H9 (cell line): Measurements from ENCODE around the gene UBE2E1. TPM values are rescaled to one million over a fixed set of nuclear protein-coding genes. Genes with fewer than 3 reads are reported as not detected.

ENCODE experiments used
- DNase-seq: peaks from one replicate; pipeline ENCODE4 v3.0.0-alpha.2; 2017
- H2AFZ ChIP-seq: one replicate; pipeline ENCODE4 v1.6.1; 2013; ENCODE audit warnings: mild to moderate bottlenecking, low read length, control low read depth, moderate library complexity
- H2AK5ac ChIP-seq: 2 replicates; pipeline ENCODE4 v1.6.1; 2013; ENCODE audit warnings: low read length, control low read depth, mixed read lengths; ENCODE audit not compliant: insufficient read length
- H2BK120ac ChIP-seq: one replicate; pipeline ENCODE4 v1.6.1; 2013; ENCODE audit warnings: low read depth, mild to moderate bottlenecking, low read length, control low read depth, inconsistent platforms; ENCODE audit not compliant: poor library complexity, severe bottlenecking
- H2BK12ac ChIP-seq: 2 replicates; pipeline ENCODE4 v1.6.1; 2013; ENCODE audit warnings: low read length, control low read depth, mixed read lengths, low read depth; ENCODE audit not compliant: insufficient read length
- H2BK15ac ChIP-seq: 2 replicates; pipeline ENCODE4 v1.6.1; 2013; ENCODE audit warnings: low read depth, low read length, control low read depth
- H2BK20ac ChIP-seq: one replicate; pipeline ENCODE4 v1.6.1; 2013; ENCODE audit warnings: low read depth, mild to moderate bottlenecking, low read length, control low read depth, inconsistent platforms; ENCODE audit not compliant: poor library complexity, severe bottlenecking
- H2BK5ac ChIP-seq: 2 replicates; pipeline ENCODE4 v1.6.1; 2013; ENCODE audit warnings: low read length, control low read depth, mixed read lengths; ENCODE audit not compliant: insufficient read length
- H3K14ac ChIP-seq: 2 replicates; pipeline ENCODE4 v1.6.1; 2013; ENCODE audit warnings: low read length, control low read depth; ENCODE audit not compliant: insufficient read depth
- H3K18ac ChIP-seq: 2 replicates; pipeline ENCODE4 v1.6.1; 2013; ENCODE audit warnings: low read depth, mild to moderate bottlenecking, mixed read lengths, low read length, control low read depth; ENCODE audit not compliant: insufficient read length
- H3K23ac ChIP-seq: 2 replicates; pipeline ENCODE4 v1.6.1; 2013; ENCODE audit warnings: low read length, control low read depth, mixed read lengths, low read depth; ENCODE audit not compliant: insufficient read length
- H3K23me2 ChIP-seq: 2 replicates; pipeline ENCODE4 v1.6.1; 2013; ENCODE audit warnings: low read depth, mild to moderate bottlenecking, mixed read lengths, low read length, control low read depth; ENCODE audit not compliant: insufficient read length, poor library complexity, severe bottlenecking
- H3K27ac ChIP-seq: 2 replicates; pipeline ENCODE4 v1.5.1; 2013; ENCODE audit warnings: low read length, control low read depth, mixed read lengths, low read depth; ENCODE audit not compliant: insufficient read length
- H3K27me3 ChIP-seq: 2 replicates; pipeline ENCODE4 v1.6.1; 2013; ENCODE audit warnings: low read length, control low read depth, inconsistent platforms; ENCODE audit not compliant: insufficient read depth
- H3K4ac ChIP-seq: 2 replicates; pipeline ENCODE4 v1.6.1; 2013; ENCODE audit warnings: low read depth, mild to moderate bottlenecking, control low read depth, inconsistent platforms, low read length, moderate library complexity
- H3K4me1 ChIP-seq: 2 replicates; pipeline ENCODE4 v1.6.1; 2013; ENCODE audit warnings: low read length, control low read depth, inconsistent platforms; ENCODE audit not compliant: insufficient read depth
- H3K4me2 ChIP-seq: 2 replicates; pipeline ENCODE4 v1.6.1; 2013; ENCODE audit warnings: low read length, control low read depth, mixed read lengths; ENCODE audit not compliant: insufficient read length, insufficient read depth
- H3K56ac ChIP-seq: 2 replicates; pipeline ENCODE4 v1.6.1; 2013; ENCODE audit warnings: low read depth, mild to moderate bottlenecking, mixed read lengths, low read length, control low read depth; ENCODE audit not compliant: insufficient read length
- H3K79me1 ChIP-seq: 2 replicates; pipeline ENCODE4 v1.6.1; 2013; ENCODE audit warnings: low read depth, mild to moderate bottlenecking, moderate library complexity, low read length, control low read depth, inconsistent platforms; ENCODE audit not compliant: insufficient read depth, poor library complexity, severe bottlenecking
- H3K79me2 ChIP-seq: 2 replicates; pipeline ENCODE4 v1.6.1; 2013; ENCODE audit warnings: low read length, control low read depth, inconsistent platforms; ENCODE audit not compliant: insufficient read depth
- H3K9ac ChIP-seq: 2 replicates; pipeline ENCODE4 v1.6.1; 2013; ENCODE audit warnings: low read length, control low read depth, mixed read lengths; ENCODE audit not compliant: insufficient read length; ENCODE audit errors: extremely low read depth
- H3K9me3 ChIP-seq: one replicate; pipeline ENCODE4 v1.6.1; 2013; ENCODE audit warnings: low read depth, low read length, inconsistent platforms; ENCODE audit not compliant: control insufficient read depth
- H3T11ph ChIP-seq: one replicate; pipeline ENCODE4 v1.6.1; 2013; ENCODE audit warnings: mild to moderate bottlenecking, low read length, control low read depth, inconsistent platforms
- H4K20me1 ChIP-seq: one replicate; pipeline ENCODE4 v1.6.1; 2013; ENCODE audit not compliant: control insufficient read depth, insufficient read length, insufficient read depth
- H4K5ac ChIP-seq: 2 replicates; pipeline ENCODE4 v1.6.1; 2013; ENCODE audit warnings: low read depth, mild to moderate bottlenecking, mixed read lengths, low read length, control low read depth; ENCODE audit not compliant: insufficient read length
- H4K8ac ChIP-seq: replicated peaks from 2 replicates; pipeline ENCODE4 v1.6.1; 2013; ENCODE audit warnings: low read length, control low read depth, mixed read lengths, low read depth; ENCODE audit not compliant: insufficient read length
- H4K91ac ChIP-seq: 2 replicates; pipeline ENCODE4 v1.6.1; 2013; ENCODE audit warnings: low read depth, mild to moderate bottlenecking, moderate library complexity, mixed read lengths, low read length, control low read depth; ENCODE audit not compliant: insufficient read length
- H3K27ac Mint-ChIP-seq, 3 experiments: 2 replicates in 2 of 3; 3 replicates in 1 of 3; pipeline ENCODE4 v1.8.0; 2020 to 2021; ENCODE audit warnings: mixed read lengths in 3 of 3, mild to moderate bottlenecking in 1 of 3, moderate library complexity in 1 of 3
- H3K27me3 Mint-ChIP-seq: 2 replicates; pipeline ENCODE4 v1.8.0; 2021; ENCODE audit warnings: low read depth, mild to moderate bottlenecking, moderate library complexity, mixed read lengths
- H3K36me3 Mint-ChIP-seq, 3 experiments: 2 replicates in 2 of 3; 3 replicates in 1 of 3; pipeline ENCODE4 v1.8.0; 2020 to 2021; ENCODE audit warnings: low read depth in 3 of 3, mixed read lengths in 3 of 3; ENCODE audit not compliant: insufficient read depth in 1 of 3
- H3K4me1 Mint-ChIP-seq, 2 experiments: 2 replicates each; pipeline ENCODE4 v1.8.0; 2020; ENCODE audit warnings: mixed read lengths in 2 of 2
- H3K4me3 Mint-ChIP-seq, 2 experiments: 2 replicates in 1 of 2; 3 replicates in 1 of 2; pipeline ENCODE4 v1.8.0; 2020 to 2021; ENCODE audit warnings: mild to moderate bottlenecking in 2 of 2, mixed read lengths in 2 of 2, moderate library complexity in 1 of 2
- H3K9me3 Mint-ChIP-seq, 2 experiments: 2 replicates in 1 of 2; 3 replicates in 1 of 2; pipeline ENCODE4 v1.8.0; 2020; ENCODE audit warnings: mild to moderate bottlenecking in 2 of 2, mixed read lengths in 2 of 2, moderate library complexity in 1 of 2
- WGBS: extraction: QIAGEN DNeasy Blood & Tissue Kit; methylation state at CpG from one replicate; pipeline ENCODE4 v1.1.7; 2013; ENCODE audit warnings: missing lambda C conversion rate, low lambda C conversion rate, mixed read lengths; ENCODE audit not compliant: insufficient read length; ENCODE audit errors: extremely low coverage; 5-methylcytosine and 5-hydroxymethylcytosine counted together
- long read RNA-seq: library from polyadenylated mRNA; unstranded; transcript quantifications from one replicate; pipeline ENCODE4 v2.0.0, GENCODE V29; 2020
- total RNA-seq: library from RNA; stranded (reverse); gene quantifications from 2 replicates; pipeline ENCODE4 v1.2.1, GENCODE V29; 2021
- TF ChIP-seq, protein P1 (sequence below): fragments of 200-600 bp; sonication (generic); conservative IDR thresholded peaks from 3 replicates; pipeline ENCODE4 v1.8.0; 2021; ENCODE audit warnings: antibody characterized with exemption, mild to moderate bottlenecking

UBE2E1 gene
- total RNA-seq, result 130 and 142 TPM in 2 replicates
- long read RNA-seq, partial matches to known transcripts, result 3 of 9 reads
- long read RNA-seq, other reads (novel, unspliced or antisense), result 3 of 9 reads

DNA sequence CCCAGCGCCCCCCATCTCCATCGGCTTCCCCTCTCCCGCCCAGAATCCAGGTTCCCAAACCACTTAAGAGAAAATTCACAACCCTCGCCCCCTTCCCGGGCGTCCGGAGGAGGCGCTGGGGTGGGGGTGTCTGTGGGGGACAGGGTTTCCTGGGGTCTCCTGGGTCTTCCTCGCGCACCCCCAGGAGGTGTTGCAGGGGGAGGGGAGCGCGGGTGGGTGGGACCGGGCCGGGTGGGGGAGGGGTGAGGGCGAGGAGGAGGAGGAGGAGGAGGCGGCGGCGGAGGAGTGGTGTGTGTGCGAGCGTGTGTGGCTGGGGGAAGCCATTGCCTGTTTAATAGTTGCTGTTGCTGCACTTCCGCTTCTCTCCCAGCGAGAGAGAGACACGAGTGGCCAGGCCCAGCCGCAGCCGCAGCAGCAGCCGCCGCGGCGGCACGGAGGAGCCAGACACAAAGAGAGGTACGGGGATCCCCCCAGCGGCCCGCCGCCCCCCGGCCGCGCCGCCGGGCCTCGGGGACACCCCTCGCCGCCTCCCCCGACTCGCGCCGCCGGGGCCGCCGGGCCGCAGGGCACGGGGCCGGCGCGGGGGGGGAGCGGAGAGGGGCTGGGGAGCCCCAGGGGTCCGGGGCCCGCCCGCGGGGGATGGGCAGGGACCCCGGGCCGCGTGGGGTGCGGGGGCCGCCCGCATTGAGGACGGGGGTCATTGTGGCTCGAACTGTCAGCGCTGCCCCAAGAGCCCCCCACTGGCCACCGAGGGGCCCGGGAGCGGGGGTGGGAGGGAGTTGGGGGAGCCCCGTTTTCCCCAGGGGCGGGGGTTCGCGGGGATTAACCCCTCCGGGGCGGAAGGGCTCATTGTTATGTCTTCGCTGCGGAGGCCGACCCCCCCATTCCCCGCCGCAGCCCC is at the start of gene UBE2E1:
Gene UBE2E1, plus strand, starts transcription at position 323 of the 901 bp plus-strand sequence. CDS start 1,315 bp downstream, outside the sequence.
- H2BK20ac ChIP-seq, result no peak within 1 kb of the TSS
- H4K8ac ChIP-seq, result no peak within 1 kb of the TSS
- DNase-seq, result peak; percentile 67
- no peaks in the 10 kb centered on the region for H4K20me1 ChIP-seq
- no peak within 1 kb of the TSS for H3K23ac ChIP-seq
- no peak within 1 kb of the TSS for H3K56ac ChIP-seq
- H3K27me3 ChIP-seq, result no peaks in the 10 kb centered on the region
- TF ChIP-seq, protein P1, sequence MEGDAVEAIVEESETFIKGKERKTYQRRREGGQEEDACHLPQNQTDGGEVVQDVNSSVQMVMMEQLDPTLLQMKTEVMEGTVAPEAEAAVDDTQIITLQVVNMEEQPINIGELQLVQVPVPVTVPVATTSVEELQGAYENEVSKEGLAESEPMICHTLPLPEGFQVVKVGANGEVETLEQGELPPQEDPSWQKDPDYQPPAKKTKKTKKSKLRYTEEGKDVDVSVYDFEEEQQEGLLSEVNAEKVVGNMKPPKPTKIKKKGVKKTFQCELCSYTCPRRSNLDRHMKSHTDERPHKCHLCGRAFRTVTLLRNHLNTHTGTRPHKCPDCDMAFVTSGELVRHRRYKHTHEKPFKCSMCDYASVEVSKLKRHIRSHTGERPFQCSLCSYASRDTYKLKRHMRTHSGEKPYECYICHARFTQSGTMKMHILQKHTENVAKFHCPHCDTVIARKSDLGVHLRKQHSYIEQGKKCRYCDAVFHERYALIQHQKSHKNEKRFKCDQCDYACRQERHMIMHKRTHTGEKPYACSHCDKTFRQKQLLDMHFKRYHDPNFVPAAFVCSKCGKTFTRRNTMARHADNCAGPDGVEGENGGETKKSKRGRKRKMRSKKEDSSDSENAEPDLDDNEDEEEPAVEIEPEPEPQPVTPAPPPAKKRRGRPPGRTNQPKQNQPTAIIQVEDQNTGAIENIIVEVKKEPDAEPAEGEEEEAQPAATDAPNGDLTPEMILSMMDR, result no peak
- no peak within 1 kb of the TSS for H2BK12ac ChIP-seq
- Mint-ChIP-seq H3K4me1 (peaks cover 48 to 49% of the 10 kb centered on the region in 2 experiments), H3K36me3 (peaks cover 6 to 24% (median 22%) of the 10 kb centered on the region in 3 experiments; a peak in 6 of 7 replicates), H3K27me3 (no peaks in the 10 kb centered on the region), H3K27ac (peak within 1 kb of the TSS; percentile 83 to 96 (median 95)), H3K4me3 (peak within 1 kb of the TSS; percentile 92 to 95), H3K9me3 (no peaks in the 10 kb centered on the region; a peak in 2 of 5 replicates)
- H2BK15ac ChIP-seq, result no peak within 1 kb of the TSS
- no peak within 1 kb of the TSS for H2BK5ac ChIP-seq
- H2AK5ac ChIP-seq, result no peak within 1 kb of the TSS
- peaks cover 7% of the 10 kb centered on the region; the same call in 1 of the 2 replicates for H3K4me1 ChIP-seq
- peak within 1 kb of the TSS; percentile 97 for H3K4me2 ChIP-seq
- WGBS, result no CpG with 5 or more reads among the region's 82 CpGs
- H3K27ac ChIP-seq, result no peak within 1 kb of the TSS
- peak within 1 kb of the TSS; percentile 63 for H2AFZ ChIP-seq
- no peaks in the 10 kb centered on the region for H3K79me1 ChIP-seq
- no peak within 1 kb of the TSS for H3K4ac ChIP-seq
- H3T11ph ChIP-seq, result no peak within 1 kb of the TSS
- H3K23me2 ChIP-seq, result peaks cover 16% of the 10 kb centered on the region
- no peak within 1 kb of the TSS for H4K91ac ChIP-seq
- peak within 1 kb of the TSS; percentile 49 for H3K9ac ChIP-seq
- H3K79me2 ChIP-seq, result no peaks in the 10 kb centered on the region; the same call in 1 of the 2 replicates
- H3K9me3 ChIP-seq, result no peaks in the 10 kb centered on the region
- H2BK120ac ChIP-seq, result no peak within 1 kb of the TSS
- peak within 1 kb of the TSS; percentile 81 for H3K18ac ChIP-seq
- no peak within 1 kb of the TSS for H4K5ac ChIP-seq
- peak within 1 kb of the TSS; percentile 91 for H3K14ac ChIP-seq
